Adrenal gland (tissue), 12 donors: ENCODE data around the gene CASKIN2. TPM values are rescaled to one million over a fixed set of nuclear protein-coding genes. Genes with fewer than 3 reads are reported as not detected.

Experiments used
- DNase-seq, 7 donors: peaks; one replicate each; pipeline ENCODE4 v3.0.0-alpha.2; 2019 to 2020
- H3K27ac ChIP-seq, 5 donors: fragments of 200-600 bp; sonication (generic) in 4 of 5; 1 replicate in 3 of 5; 2 replicates in 2 of 5; pipeline versions ENCODE4 v1.5.1 to v1.8.0; 2016 to 2020; ENCODE audit warnings: mild to moderate bottlenecking in 1 of 5
- H3K27me3 ChIP-seq: fragments of 200-600 bp; 2 replicates; pipeline ENCODE4 v1.8.0; 2021
- H3K36me3 ChIP-seq, 2 donors: fragments of 200-600 bp; replicated peaks in 1 of 2; 1 replicate in 1 of 2; 2 replicates in 1 of 2; pipeline versions ENCODE4 v1.5.1 to v1.8.0; 2018 to 2022
- H3K4me1 ChIP-seq, 2 donors: fragments of 200-600 bp; replicated peaks in 1 of 2; 1 replicate in 1 of 2; 2 replicates in 1 of 2; pipeline versions ENCODE4 v1.5.1 to v1.8.0; 2018 to 2021
- H3K4me3 ChIP-seq, 4 donors: fragments of 200-600 bp; sonication (generic) in 3 of 4; one replicate each; pipeline ENCODE4 v1.5.1; 2016 to 2018
- H3K9me3 ChIP-seq, 3 donors: fragments of 200-600 bp; sonication (generic) in 1 of 3; replicated peaks in 1 of 3; 1 replicate in 2 of 3; 2 replicates in 1 of 3; pipeline versions ENCODE4 v1.5.1 to v1.8.0; 2016 to 2021
- POLR2A ChIP-seq, 2 donors: fragments of 450-650 bp; IDR thresholded peaks; one replicate each; pipeline ENCODE4 v1.6.1; 2017; ENCODE audit warnings: antibody characterized with exemption in 2 of 2, mild to moderate bottlenecking in 2 of 2, moderate library complexity in 1 of 2
- WGBS, 4 donors: extraction: QIAGEN DNeasy Blood & Tissue Kit in 2 of 4; methylation state at CpG; one replicate each; pipeline versions ENCODE4 v1.1.5 to v1.1.7; 2013 to 2017; 5-methylcytosine and 5-hydroxymethylcytosine counted together
- intact Hi-C, 2 donors: fragments of 100-400 bp; cut with DNase I; formaldehyde crosslinking; loops; one replicate each; pipeline versions ENCODE4 v1.14.1 to v1.15.0; 2022 to 2023
- polyA plus RNA-seq, 3 donors: library from polyadenylated mRNA; stranded (reverse); fragments of 200-250 nt in 2 of 3; fragments of 350-450 nt in 1 of 3; fragmentation: Illumina TruSeq in 1 of 3; extraction: RNeasy Lipid Tissue Mini Kit (QIAGEN cat#74804) in 1 of 3; gene quantifications; one replicate each; pipeline ENCODE4 v1.2.3, GENCODE V29; 2013 to 2014
- total RNA-seq, 9 donors: library from RNA; depleted of rRNA in 4 of 9; stranded (reverse); fragments of >200 nt in 4 of 9; fragments of 120-200 nt in 1 of 9; fragmentation: NEBNext Ultra II Directional in 1 of 9; extraction: Animal tissue kit (Norgen Biotek cat#: 25700) in 1 of 9; gene quantifications; one replicate each; pipeline versions ENCODE4 v1.1.0 to v1.2.4, GENCODE V29; 2013 to 2023
- TF ChIP-seq, protein P1 (sequence below), 6 experiments: fragments of 450-650 bp in 4 of 6; fragments of 200-600 bp in 2 of 6; sonication (generic) in 1 of 6; IDR thresholded peaks; 1 replicate in 5 of 6; 2 replicates in 1 of 6; pipeline versions ENCODE4 v1.5.1 to v1.8.0; 2016 to 2021; ENCODE audit warnings: antibody characterized with exemption in 6 of 6, mild to moderate bottlenecking in 2 of 6, moderate library complexity in 1 of 6
- donor health status: healthy with polysubstance abuse.
- donor health status: Bipolar disorder and iron deficiency.
- donor health status: DM: yes; HTN: yes; CAD: no.
- donor health status: DM: no; HTN: no; CAD: no.
- donor health status: DM: no; HTN: no; CAD: no.
- donor health status: DM: yes; HTN: yes; CAD: no.

CASKIN2 gene
- total and polyA plus RNA-seq, 12 donors: 10.1 to 90.8 (median 35.3) TPM

GRCh38 chr17:75472119-75472518 is 43.2 kb downstream of the CASKIN2 start:
- Histone ChIP-seq H3K4me3 (no peak overlapping the region), H3K27ac (no peak overlapping the region), H3K27me3 (no peaks in the 10 kb centered on the region), H3K36me3 (peaks cover 0 to 22% of the 10 kb centered on the region in 2 donors), H3K4me1 (peaks cover 31 to 42% of the 10 kb centered on the region in 2 donors), H3K9me3 (no peaks in the 10 kb centered on the region)
- TF ChIP-seq, protein P1, sequence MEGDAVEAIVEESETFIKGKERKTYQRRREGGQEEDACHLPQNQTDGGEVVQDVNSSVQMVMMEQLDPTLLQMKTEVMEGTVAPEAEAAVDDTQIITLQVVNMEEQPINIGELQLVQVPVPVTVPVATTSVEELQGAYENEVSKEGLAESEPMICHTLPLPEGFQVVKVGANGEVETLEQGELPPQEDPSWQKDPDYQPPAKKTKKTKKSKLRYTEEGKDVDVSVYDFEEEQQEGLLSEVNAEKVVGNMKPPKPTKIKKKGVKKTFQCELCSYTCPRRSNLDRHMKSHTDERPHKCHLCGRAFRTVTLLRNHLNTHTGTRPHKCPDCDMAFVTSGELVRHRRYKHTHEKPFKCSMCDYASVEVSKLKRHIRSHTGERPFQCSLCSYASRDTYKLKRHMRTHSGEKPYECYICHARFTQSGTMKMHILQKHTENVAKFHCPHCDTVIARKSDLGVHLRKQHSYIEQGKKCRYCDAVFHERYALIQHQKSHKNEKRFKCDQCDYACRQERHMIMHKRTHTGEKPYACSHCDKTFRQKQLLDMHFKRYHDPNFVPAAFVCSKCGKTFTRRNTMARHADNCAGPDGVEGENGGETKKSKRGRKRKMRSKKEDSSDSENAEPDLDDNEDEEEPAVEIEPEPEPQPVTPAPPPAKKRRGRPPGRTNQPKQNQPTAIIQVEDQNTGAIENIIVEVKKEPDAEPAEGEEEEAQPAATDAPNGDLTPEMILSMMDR (IDR thresholded peaks at IDR 0.05): no peak
- TF ChIP-seq POLR2A (IDR thresholded peaks at IDR 0.05): no peak
- DNase-seq: no peak
- intact Hi-C loops: no loop called here
- WGBS, 4 donors: 73 to 96% (median 86%) methylated on average over 3 to 4 of the region's 4 CpGs

DNA sequence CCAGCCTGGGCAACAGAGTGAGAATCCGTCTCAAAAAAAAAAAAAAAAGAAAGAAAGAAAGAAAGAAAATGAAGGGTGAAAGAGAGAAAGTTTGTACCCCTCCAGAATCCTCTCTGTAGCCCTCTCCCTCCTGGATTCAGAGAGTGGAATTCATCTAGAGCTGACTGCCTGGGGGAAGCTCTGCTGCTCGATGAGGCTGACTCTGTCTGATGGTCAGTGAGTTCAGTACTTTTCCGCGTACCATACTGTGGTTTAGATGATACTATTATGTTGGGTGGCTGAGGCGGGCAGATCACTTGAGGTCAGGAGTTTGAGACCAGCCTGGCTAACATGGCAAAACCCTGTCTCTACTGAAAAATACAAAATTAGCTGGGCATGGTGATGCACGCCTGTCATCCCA is 44.1 kb downstream of the CASKIN2 start:
- 80 to 96% (median 89%) methylated on average over 6 of the region's 6 CpGs for WGBS, 4 donors
- H3K27ac ChIP-seq: no peak overlapping the region

DNA sequence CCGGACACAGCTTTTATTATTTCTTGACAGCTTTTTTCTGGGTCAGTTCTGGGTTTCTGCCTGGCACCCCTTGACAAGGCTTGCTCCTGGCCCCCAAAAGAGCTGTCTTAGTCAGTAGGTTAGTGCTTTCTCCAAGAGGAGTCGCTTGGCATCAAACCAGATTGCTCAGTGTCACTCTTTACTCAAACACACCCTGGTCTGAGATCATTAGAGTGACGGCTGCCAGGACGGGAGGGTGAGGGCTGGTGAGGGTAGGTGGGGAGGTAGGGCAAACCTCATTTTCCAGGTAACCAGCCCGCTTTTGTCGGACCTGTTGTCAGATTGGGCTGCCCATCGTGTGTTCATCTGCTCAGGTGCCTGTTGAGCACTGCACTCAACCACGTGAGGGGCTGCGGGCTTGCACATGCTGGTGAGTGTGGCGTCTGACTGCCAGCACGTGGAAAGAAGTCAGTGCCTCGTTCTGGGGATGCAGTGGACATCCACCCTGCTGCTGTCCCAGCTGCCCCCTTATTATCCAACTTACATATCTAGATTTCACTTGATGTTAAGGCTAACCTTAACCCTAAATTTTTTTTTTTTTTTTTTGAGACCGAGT is 46.5 kb downstream of the CASKIN2 start:
- Histone ChIP-seq H3K9me3 (no peaks in the 10 kb centered on the region), H3K4me3 (no peak overlapping the region), H3K27me3 (no peaks in the 10 kb centered on the region), H3K36me3 (peaks cover 0 to 22% of the 10 kb centered on the region in 2 donors), H3K27ac (peak overlapping the region; percentile 74 to 95 (median 85)), H3K4me1 (peaks cover 17 to 21% of the 10 kb centered on the region in 2 donors)
- intact Hi-C loops: no loop called here
- WGBS, 4 donors: 51 to 67% (median 59%) methylated on average over 10 to 13 of the region's 13 CpGs
- peak in 4 of 7 donors; percentile 31 to 74 (median 58) for DNase-seq
- TF ChIP-seq POLR2A (IDR thresholded peaks at IDR 0.05): no peak
- TF ChIP-seq, protein P1 (IDR thresholded peaks at IDR 0.05): no peak

More for the DNA sequence above, 44.1 kb downstream of the CASKIN2 start:
- no peak for DNase-seq
- no peaks in the 10 kb centered on the region for H3K9me3 ChIP-seq
- intact Hi-C loops: no loop called here
- H3K4me3 ChIP-seq: no peak overlapping the region
- H3K36me3 ChIP-seq: peaks cover 0 to 22% of the 10 kb centered on the region in 2 donors
- TF ChIP-seq, protein P1 (IDR thresholded peaks at IDR 0.05): no peak
- no peaks in the 10 kb centered on the region for H3K27me3 ChIP-seq
- H3K4me1 ChIP-seq: peaks cover 25 to 36% of the 10 kb centered on the region in 2 donors

- Histone ChIP-seq H3K9me3 (no peaks in the 10 kb centered on the region), H3K27me3 (no peaks in the 10 kb centered on the region), H3K4me3 (no peak overlapping the region), H3K36me3 (peaks cover 0 to 18% of the 10 kb centered on the region in 2 donors), H3K27ac (peak overlapping the region; percentile 74 to 95 (median 85)), H3K4me1 (peaks cover 17 to 21% of the 10 kb centered on the region in 2 donors)
- TF ChIP-seq, protein P1 (IDR thresholded peaks at IDR 0.05): no peak
- TF ChIP-seq POLR2A (IDR thresholded peaks at IDR 0.05): peak; percentile 22 to 81
- WGBS, 4 donors: 31 to 41% (median 33%) methylated on average over 6 to 8 of the region's 8 CpGs
- peak; percentile 89 to 98 (median 97) for DNase-seq
- intact Hi-C loops: no loop called here
Measured at GRCh38 chr17:75468291-75468754, 47.0 kb downstream of the CASKIN2 start.
